T-helper 2 cell treated with Interferon-gamma antibody and Interleukin-4, amounts not matched to agents 100 ng/mL and 5 ng/mL, for 36 hours (primary cell): Measurements from ENCODE around the gene GOLM1. TPM values are rescaled to one million over a fixed set of nuclear protein-coding genes. Genes with fewer than 3 reads are reported as not detected.
"Not testable (repeated sequence)": the region's sequence is repeated elsewhere in the genome, so short reads cannot be mapped to it uniquely, and the experiment has no call there.

Source experiments
- intact Hi-C: fragments of 100-400 bp; cut with micrococcal nuclease; formaldehyde crosslinking; loops from one replicate; pipeline ENCODE4 v1.15.1; 2023
- total RNA-seq: library from RNA; stranded (reverse); gene quantifications from 2 replicates; pipeline ENCODE4 v1.2.3, GENCODE V29; 2022

The GOLM1 gene
- total RNA-seq, 1 donor from 2014 or later = 3.7 TPM

GRCh38 chr9:86091477-86091876 is 7.9 kb downstream of the GOLM1 start:
- intact Hi-C loops = no loop called here

- intact Hi-C loops = no loop called here
These were observed 16.5 kb downstream of the GOLM1 start for GRCh38 chr9:86082870-86083269.

- intact Hi-C loops = no loop called here
These were observed 19.4 kb downstream of the GOLM1 start for GRCh38 chr9:86079865-86080469.

- intact Hi-C loops = no loop called here
These were observed 19.9 kb downstream of the GOLM1 start for GRCh38 chr9:86079421-86079831.

- intact Hi-C loops = no loop called here
These were observed 20.6 kb downstream of the GOLM1 start for GRCh38 chr9:86078731-86079130.

- intact Hi-C loops = no loop called here
These were observed 22.1 kb downstream of the GOLM1 start for GRCh38 chr9:86077276-86077675.

- intact Hi-C loops = no loop called here
These were observed 23.9 kb downstream of the GOLM1 start for GRCh38 chr9:86075132-86076109.

GRCh38 chr9:86073839-86074238 is 25.5 kb downstream of the GOLM1 start:
- intact Hi-C loops = no loop called here

- intact Hi-C loops = no loop called here
These were observed 26.9 kb downstream of the GOLM1 start for GRCh38 chr9:86072394-86072877.

GRCh38 chr9:86069206-86069869 is 30.0 kb downstream of the GOLM1 start:
- intact Hi-C loops = no loop called here

- intact Hi-C loops = no loop called here
These were observed 35.1 kb downstream of the GOLM1 start for GRCh38 chr9:86064220-86064619.

- intact Hi-C loops = no loop called here
These were observed 36.3 kb downstream of the GOLM1 start for GRCh38 chr9:86062845-86063693.

GRCh38 chr9:86061972-86062739 is 37.2 kb downstream of the GOLM1 start:
- intact Hi-C loops = no loop called here

GRCh38 chr9:86057491-86057890 is 41.9 kb downstream of the GOLM1 start:
- intact Hi-C loops = no loop called here

- intact Hi-C loops = no loop called here
These were observed 44.7 kb downstream of the GOLM1 start for GRCh38 chr9:86054695-86055094.

GRCh38 chr9:86052556-86053468 is 46.5 kb downstream of the GOLM1 start:
- intact Hi-C loops = no loop called here

- intact Hi-C loops = not testable (repeated sequence)
These were observed 51.2 kb downstream of the GOLM1 start for GRCh38 chr9:86048018-86048742.

GRCh38 chr9:86047361-86047760 is 52.0 kb downstream of the GOLM1 start:
- intact Hi-C loops = no loop called here
